Hypothalamus (tissue), 51 donors: ENCODE measurements around the gene RAG2.

Source experiments
- DNase-seq, 51 donors: peaks; one replicate each; lab custom pipeline; 2025; lab: John Stamatoyannopoulos, UW

RAG2 gene

GRCh38 chr11:36601155-36601554, 3.1 kb upstream of the RAG2 start:
- no peak for DNase-seq

DNA sequence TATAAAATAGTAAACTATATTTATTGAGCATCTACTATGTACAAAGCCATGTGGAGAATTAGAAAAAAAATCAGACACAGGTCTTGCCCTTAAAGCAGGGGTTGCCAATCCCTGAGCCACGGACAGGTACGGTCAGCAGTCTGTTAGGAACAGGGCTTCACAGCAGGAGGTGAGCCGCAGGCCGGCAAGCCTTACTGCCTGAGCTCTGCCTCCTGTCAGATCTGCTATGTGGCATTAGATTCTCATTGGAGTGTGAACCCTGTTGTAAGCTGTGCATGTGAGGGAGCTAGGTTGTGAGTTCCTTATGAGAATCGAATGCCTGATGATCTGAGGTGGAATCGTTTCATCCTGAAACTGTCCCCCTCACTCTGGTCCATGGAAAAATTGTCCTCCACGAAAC, 2.1 kb upstream of the RAG2 start:
- no peak for DNase-seq

- DNase-seq, result no peak
Measured at GRCh38 chr11:36596880-36597279, 1.2 kb downstream of the RAG2 start.

- peak in 50 of 51 donors; percentile 5 to 93 (median 51) for DNase-seq
Measured at GRCh38 chr11:36594316-36594989, 3.6 kb downstream of the RAG2 start, which contains the start of gene IFTAP. IFTAP (plus strand) TSS chr11:36594502; CDS start chr11:36610104, 15,602 bp downstream.

DNA sequence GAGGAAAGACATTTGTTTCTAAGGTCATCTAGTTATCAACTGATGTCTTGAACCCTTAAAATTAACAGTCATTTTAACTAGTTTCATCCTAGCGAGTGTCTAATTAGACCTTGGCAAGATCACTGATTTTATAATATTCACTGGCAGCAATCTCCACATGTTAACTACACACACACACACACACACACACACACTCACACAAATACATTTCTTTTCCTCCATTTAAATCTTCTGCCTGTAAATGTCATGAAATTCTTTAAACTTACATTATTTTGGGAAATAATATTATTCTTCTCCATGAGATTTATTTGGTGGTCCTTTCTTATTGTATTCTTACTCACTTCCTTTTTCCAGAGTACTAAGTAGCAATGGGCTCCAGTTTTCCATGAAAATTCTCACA, 6.6 kb downstream of the RAG2 start:
- DNase-seq, result no peak

- no peak for DNase-seq
Measured at GRCh38 chr11:36590513-36590912, 7.5 kb downstream of the RAG2 start.

GRCh38 chr11:36588099-36588498, 9.9 kb downstream of the RAG2 start:
- no peak for DNase-seq

- no peak for DNase-seq
Measured at GRCh38 chr11:36586543-36586942, 11.5 kb downstream of the RAG2 start.

DNA sequence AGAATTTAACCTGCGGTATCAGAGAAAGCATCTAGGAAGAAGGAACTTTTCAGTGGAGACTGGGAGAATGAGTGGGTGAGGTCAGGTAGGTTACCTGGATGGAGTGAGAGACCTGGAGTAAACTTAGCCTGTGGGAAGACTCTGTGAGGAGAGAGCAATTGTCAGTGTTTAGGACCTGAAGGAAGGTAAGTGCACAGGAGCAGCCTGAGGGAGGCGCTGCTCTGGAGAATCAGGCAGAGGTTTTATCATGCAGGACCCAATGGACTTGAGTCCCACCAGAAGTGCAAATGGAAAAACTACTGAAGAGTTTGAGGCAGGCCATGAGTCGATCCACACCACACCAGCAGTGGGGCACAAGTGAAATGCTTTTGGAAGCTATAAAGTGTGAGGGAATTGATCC, 14.4 kb downstream of the RAG2 start:
- DNase-seq, result no peak

GRCh38 chr11:36581536-36581935, 16.5 kb downstream of the RAG2 start:
- DNase-seq, result no peak

DNA sequence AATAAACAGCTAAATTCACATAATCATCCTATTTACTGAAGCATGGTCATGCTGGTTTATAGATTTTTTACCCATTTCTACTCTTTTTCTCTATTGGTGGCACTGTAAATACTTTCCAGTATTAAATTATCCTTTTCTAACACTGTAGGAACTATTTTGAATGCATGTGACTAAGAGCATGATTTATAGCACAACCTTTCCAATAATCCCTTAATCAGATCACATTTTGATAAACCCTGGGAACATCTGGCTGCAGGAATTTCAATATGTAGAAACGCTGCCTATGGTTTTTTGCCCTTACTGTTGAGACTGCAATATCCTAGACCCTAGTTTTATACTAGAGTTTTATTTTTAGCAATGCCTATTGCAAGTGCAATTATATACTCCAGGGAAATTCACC, 19.6 kb downstream of the RAG2 start:
- DNase-seq, result no peak

GRCh38 chr11:36577859-36578258, 20.2 kb downstream of the RAG2 start:
- DNase-seq, result no peak

DNA sequence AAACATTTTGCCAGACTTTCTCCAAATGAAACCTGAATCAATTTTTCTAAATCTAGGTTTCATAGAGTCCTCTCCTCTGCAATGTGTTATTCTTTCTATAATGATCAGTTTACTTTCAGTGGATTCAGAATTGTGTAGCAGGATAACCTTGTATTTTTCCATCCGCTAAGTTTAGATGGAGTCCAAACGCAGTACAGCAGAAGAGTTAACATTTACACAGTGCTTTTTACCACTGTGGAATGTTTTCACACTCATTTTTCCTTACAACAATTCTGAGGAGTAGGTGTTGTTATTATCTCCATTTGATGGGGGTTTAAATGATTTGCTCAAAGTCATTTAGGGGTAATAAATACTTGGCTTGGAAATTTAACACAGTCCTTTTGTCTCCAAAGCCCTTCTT, 20.7 kb downstream of the RAG2 start:
- DNase-seq, result no peak

DNA sequence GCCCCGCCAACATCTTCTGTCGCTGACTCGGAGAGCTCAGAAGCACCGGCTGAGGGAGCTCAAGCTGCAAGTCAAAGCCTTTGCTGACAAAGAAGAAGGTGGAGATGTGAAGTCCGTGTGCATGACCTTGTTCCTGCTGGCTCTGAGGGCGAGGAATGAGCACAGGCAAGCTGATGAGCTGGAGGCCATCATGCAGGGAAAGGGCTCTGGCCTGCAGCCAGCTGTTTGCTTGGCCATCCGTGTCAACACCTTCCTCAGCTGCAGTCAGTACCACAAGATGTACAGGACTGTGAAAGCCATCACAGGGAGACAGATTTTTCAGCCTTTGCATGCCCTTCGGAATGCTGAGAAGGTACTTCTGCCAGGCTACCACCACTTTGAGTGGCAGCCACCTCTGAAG, 23.6 kb downstream of the RAG2 start:
- no peak for DNase-seq

DNA sequence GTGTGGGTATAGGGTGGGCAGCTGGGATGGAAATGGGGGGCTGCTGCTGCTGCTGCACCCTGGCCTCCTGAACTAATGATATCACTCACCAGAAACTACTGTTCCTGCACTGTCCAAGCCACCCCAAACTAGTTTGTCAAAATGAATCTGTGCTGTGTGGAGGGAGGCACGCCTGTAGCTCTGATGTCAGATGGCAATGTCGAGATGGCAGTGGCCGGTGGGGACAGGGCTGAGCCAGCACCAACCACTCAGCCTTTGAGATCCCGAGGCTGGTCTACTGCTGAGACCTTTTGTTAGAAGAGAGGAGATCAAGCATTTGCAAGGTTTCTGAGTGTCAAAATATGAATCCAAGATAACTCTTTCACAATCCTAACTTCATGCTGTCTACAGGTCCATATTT, 28.9 kb downstream of the RAG2 start:
- DNase-seq, result no peak

DNA sequence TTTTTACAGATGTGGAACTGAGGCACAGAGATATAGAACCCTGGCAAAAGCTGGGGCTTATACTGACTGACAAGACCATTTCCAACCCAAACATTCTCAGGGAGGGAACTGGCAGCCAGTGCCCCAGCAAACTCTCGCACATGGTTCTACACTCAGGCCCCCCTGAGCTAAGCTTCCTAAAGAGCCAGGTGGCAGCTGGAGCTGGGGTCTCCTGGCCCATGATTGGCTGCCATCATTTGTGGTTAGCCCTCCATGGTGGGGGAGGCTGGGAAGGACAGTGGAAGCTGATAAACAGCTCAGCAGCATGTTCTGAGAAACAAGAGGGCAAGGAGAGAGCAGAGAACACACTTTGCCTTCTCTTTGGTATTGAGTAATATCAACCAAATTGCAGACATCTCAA, 30.3 kb downstream of the RAG2 start, which contains the start of gene RAG1:
TSS of gene RAG1 (plus strand) at position 314 of the 400 bp plus-strand sequence. CDS start 5,298 bp downstream, outside the sequence.
- no peak for DNase-seq

DNA sequence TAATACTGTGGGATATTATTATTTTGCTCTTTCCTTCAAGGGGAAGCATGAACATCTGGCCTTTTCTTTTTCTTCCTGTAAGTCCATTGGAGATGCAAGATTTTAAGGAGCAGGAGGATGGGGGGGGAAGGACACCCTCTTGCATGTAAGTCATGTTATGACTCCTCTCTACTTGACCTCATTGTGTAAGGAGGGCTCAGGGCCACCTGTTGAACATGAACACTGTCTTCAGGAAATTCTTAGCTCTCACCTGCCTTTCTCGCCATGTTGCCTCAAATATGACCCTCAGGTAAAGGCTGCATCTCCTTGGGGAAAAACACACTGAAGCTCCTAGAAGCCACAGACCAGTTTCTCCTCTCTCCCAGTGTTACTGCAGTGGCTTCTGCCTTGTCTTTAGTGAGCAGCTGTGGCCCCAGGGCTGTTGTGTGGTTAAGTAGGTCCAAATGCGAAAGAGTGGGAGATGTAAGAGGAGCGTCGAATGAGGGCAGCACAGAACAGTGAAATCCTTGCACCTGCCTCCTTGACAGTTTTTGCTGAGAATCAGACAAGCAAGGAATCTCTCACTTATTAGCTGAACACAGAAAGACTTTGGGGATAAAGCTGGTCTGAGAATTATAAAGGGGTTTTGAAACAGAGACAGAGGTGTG, 31.5 kb downstream of the RAG2 start:
- DNase-seq, result no peak

DNA sequence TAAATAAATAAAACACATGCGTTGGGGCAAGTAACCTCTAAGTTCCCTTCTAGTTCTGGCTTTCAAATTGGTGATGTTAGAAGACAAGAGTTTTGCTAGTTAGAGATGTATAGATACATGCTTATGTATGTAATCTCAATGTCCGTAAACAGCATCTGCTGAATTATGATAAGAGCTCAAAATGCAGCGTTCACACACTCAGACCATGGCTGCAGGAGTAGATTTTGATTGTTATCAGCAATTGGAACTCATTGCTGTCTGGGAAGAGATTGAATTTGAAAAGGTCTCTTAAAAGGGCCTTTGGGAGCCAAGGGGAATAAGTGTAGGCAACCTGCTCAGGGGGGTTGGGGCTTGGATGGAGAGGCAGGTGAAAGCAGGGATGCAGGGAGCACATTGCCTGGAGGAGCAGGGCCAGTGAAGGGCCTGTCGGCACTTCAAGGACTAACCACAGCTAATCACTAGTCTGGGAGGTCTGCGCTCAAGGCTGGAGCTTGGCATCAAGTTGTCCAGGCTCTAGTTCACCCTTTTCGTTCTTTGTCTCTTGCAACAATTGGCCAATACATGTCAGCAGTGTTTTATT, 32.9 kb downstream of the RAG2 start:
- no peak for DNase-seq

- peak in 28 of 51 donors; percentile 3 to 68 (median 25) for DNase-seq
Measured at GRCh38 chr11:36564376-36565030, 33.5 kb downstream of the RAG2 start.

DNA sequence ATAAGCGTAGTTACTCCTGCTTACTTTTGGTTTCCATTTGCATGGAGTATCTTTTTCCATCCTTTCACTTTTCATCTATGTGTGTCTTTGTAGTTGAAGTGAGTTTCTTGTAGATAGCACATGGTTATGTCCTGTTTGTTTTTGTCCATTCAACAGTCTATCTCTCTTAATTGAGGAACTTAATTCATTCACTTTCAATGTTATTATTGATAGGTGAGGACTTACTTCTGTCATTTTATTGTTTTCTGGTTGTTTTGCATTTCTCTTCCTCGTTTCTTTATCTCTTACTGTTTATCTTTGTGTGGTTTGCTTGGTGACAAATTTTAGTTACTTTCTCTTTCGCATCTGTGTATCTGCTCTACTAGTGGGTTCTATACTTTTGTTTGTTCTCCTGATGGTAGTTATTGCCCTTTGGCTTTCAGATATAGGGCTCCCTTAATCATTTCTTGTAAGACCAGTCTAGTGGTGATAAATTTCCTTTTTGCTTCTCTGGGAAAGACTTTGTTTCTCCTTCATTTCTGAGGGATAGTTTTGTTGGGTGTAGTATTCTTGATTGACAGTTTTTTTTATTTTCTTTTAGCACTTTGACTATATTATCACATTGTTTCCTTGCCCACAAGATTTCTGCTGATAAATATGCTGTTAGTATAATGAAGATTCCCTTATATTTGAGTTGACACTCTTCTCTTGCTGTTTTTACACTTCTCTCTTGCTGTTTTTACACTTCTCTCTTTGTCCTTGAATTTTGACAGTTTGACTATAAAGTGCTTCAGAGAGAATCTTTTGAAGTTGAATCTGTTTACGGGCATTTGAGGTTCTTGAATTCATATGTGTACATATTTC, 39.2 kb downstream of the RAG2 start:
- DNase-seq, result no peak

DNA sequence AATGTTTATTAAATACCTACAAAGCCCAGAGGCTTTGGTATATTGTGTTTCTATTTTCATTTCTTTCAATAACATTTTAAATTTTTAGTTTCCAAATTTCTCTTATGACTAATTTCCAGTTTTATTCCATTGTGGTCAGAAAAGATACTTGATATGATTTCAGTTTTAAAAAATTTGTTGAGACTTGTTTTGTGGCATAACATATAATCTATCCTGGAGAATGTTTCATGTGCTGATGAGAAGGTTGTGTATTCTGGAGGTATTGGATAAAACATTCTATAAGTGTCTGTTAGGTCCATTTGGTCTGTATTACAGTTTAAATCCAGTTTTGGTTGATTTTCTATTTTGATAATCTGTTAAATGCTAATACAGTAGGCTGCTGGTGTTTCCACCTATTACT, 40.0 kb downstream of the RAG2 start:
- no peak for DNase-seq
